Activated T-cell treated with anti-CD3 and anti-CD28 coated beads, Interleukin-2, amount 50 U/mL, for 24 hours (primary cell): Measurements from ENCODE around the gene BCOR.

Experiments used
- DNase-seq: peaks from one replicate; pipeline ENCODE4 v3.0.0-alpha.2; 2020
- H3K27ac Mint-ChIP-seq: 2 replicates; pipeline ENCODE4 v1.8.0; 2020; ENCODE audit warnings: mild to moderate bottlenecking, mixed read lengths
- H3K27me3 Mint-ChIP-seq: 2 replicates; pipeline ENCODE4 v1.8.0; 2020; ENCODE audit warnings: mixed read lengths
- H3K36me3 Mint-ChIP-seq: 2 replicates; pipeline ENCODE4 v1.8.0; 2020; ENCODE audit warnings: low read depth, mixed read lengths
- H3K4me1 Mint-ChIP-seq: 2 replicates; pipeline ENCODE4 v1.8.0; 2020; ENCODE audit warnings: low read depth, mixed read lengths
- H3K4me3 Mint-ChIP-seq: 2 replicates; pipeline ENCODE4 v1.8.0; 2020; ENCODE audit warnings: mild to moderate bottlenecking, moderate library complexity, mixed read lengths
- H3K9me3 Mint-ChIP-seq: 2 replicates; pipeline ENCODE4 v1.8.0; 2020; ENCODE audit warnings: mixed read lengths

BCOR gene

DNA sequence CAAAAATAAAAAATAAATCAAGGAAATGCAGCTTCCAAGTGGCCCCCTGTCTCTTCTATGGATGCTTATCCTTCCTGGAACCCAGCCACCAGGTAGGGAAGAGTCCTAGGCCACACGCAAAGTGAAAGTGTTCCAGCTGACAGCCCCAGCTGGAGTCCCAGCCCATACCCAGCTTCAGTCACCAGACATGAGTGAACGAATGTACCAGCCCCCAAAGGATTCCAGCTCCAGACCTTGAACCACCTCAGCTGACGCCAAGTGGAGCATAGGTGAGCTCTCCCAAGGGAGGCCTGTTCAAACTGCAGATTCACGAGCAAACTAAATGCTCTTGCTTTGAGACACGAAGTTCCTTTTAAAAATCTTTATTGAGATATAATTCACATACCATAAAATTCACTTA is 62.0 kb downstream of the BCOR start:
- Mint-ChIP-seq H3K9me3 (no peaks in the 10 kb centered on the region), H3K4me3 (no peak overlapping the region), H3K4me1 (peaks cover 5% of the 10 kb centered on the region), H3K27ac (no peak overlapping the region), H3K36me3 (no peaks in the 10 kb centered on the region), H3K27me3 (peaks cover 21% of the 10 kb centered on the region)
- DNase-seq, result no peak

- no peak for DNase-seq
- no peak overlapping the region for H3K27ac Mint-ChIP-seq
- no peaks in the 10 kb centered on the region for H3K36me3 Mint-ChIP-seq
- H3K4me1 Mint-ChIP-seq, result no peaks in the 10 kb centered on the region
- no peaks in the 10 kb centered on the region for H3K9me3 Mint-ChIP-seq
- H3K27me3 Mint-ChIP-seq, result peaks cover 18% of the 10 kb centered on the region
- H3K4me3 Mint-ChIP-seq, result no peak overlapping the region
Observed at GRCh38 chrX:40031911-40032310, 65.8 kb downstream of the BCOR start.

- Mint-ChIP-seq H3K27me3 (peaks cover 27% of the 10 kb centered on the region), H3K4me1 (no peaks in the 10 kb centered on the region), H3K27ac (no peak overlapping the region), H3K4me3 (no peak overlapping the region), H3K9me3 (no peaks in the 10 kb centered on the region), H3K36me3 (no peaks in the 10 kb centered on the region)
- DNase-seq, result no peak
Observed at GRCh38 chrX:40030205-40030604, 67.6 kb downstream of the BCOR start.

GRCh38 chrX:40022421-40022820 is 75.3 kb downstream of the BCOR start:
- Mint-ChIP-seq H3K9me3 (no peaks in the 10 kb centered on the region), H3K4me1 (peaks cover 17% of the 10 kb centered on the region), H3K36me3 (no peaks in the 10 kb centered on the region), H3K4me3 (no peak overlapping the region), H3K27me3 (peaks cover 18% of the 10 kb centered on the region), H3K27ac (peak overlapping the region; percentile 44)
- no peak for DNase-seq

- Mint-ChIP-seq H3K9me3 (peaks cover under 1% of the 10 kb centered on the region), H3K4me3 (no peak overlapping the region), H3K27me3 (peaks cover 17% of the 10 kb centered on the region), H3K36me3 (no peaks in the 10 kb centered on the region), H3K27ac (peak overlapping the region; percentile 44), H3K4me1 (peaks cover 17% of the 10 kb centered on the region)
- no peak for DNase-seq
Observed at GRCh38 chrX:40021647-40022046, 76.1 kb downstream of the BCOR start.

DNA sequence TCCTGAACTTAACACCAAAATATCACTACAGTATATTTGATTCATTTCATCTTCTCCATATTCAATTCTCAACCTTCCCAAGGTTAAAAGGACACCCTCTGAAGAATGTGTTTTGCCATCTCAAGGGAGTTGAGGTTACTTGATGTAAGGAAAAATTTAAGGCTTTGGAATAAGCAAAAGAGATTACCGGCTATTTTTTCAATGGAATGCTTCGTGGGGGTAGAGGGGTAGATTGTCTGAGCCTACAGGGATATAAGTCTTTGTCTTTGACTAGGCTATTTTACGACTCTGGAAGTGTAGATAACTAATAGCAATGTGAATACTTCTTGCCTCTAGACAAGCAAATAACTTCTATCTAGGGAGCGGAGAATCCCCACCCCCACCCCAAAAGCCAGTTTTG is 78.2 kb downstream of the BCOR start:
- Mint-ChIP-seq H3K27ac (no peak overlapping the region), H3K36me3 (no peaks in the 10 kb centered on the region), H3K27me3 (peaks cover 25% of the 10 kb centered on the region), H3K9me3 (peaks cover 13% of the 10 kb centered on the region), H3K4me3 (no peak overlapping the region), H3K4me1 (peaks cover 17% of the 10 kb centered on the region)
- DNase-seq, result no peak

DNA sequence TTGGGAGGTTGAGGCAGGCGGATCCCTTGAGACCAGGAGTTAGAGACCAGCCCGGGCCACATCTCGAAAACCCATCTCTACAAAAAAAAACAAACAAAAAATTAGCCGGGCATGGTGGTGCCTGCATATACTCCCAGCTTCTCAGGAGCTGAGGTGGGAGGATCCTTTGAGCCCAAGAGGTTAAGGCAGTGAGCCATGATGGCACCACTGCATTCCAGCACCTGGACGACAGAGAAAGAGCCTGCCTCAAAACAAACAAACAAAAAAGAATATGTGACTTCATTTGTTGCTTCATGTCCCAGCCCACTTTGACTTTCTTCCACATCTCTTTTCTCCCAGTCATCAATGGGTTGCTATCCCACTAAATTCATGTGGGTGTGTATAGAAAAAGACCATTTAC is 79.7 kb downstream of the BCOR start:
- peaks cover 13% of the 10 kb centered on the region for H3K9me3 Mint-ChIP-seq
- peaks cover 21% of the 10 kb centered on the region for H3K4me1 Mint-ChIP-seq
- H3K4me3 Mint-ChIP-seq, result no peak overlapping the region
- DNase-seq, result no peak
- no peaks in the 10 kb centered on the region for H3K36me3 Mint-ChIP-seq
- no peak overlapping the region for H3K27ac Mint-ChIP-seq
- H3K27me3 Mint-ChIP-seq, result peaks cover 25% of the 10 kb centered on the region

- Mint-ChIP-seq H3K4me3 (no peak overlapping the region), H3K27ac (no peak overlapping the region), H3K27me3 (peaks cover 35% of the 10 kb centered on the region), H3K9me3 (peaks cover 13% of the 10 kb centered on the region), H3K4me1 (peaks cover 18% of the 10 kb centered on the region), H3K36me3 (no peaks in the 10 kb centered on the region)
- DNase-seq, result no peak
Observed at GRCh38 chrX:40016749-40017148, 81.0 kb downstream of the BCOR start.

DNA sequence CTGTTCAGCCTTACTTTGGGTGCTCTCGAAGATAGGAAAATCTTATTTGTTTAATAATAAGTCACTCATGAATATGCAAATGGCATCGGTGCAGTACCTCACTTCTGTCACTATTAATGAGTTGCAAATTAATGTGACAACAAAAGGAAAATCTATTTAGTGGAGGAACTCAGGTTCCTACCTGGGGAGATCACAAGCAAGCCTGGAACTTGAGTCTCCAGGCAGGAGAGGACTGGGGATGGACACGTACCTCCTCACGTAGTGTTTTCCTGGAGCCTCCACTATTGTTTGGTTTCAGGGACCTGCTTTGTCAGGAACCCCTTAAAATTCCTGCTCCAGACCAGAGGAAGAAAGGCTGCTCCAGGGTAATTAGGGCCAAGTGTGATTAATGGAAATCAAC is 82.1 kb downstream of the BCOR start:
- Mint-ChIP-seq H3K36me3 (no peaks in the 10 kb centered on the region), H3K27me3 (peaks cover 45% of the 10 kb centered on the region), H3K27ac (no peak overlapping the region), H3K4me1 (peaks cover 19% of the 10 kb centered on the region), H3K4me3 (no peak overlapping the region), H3K9me3 (peaks cover 13% of the 10 kb centered on the region)
- no peak for DNase-seq

DNA sequence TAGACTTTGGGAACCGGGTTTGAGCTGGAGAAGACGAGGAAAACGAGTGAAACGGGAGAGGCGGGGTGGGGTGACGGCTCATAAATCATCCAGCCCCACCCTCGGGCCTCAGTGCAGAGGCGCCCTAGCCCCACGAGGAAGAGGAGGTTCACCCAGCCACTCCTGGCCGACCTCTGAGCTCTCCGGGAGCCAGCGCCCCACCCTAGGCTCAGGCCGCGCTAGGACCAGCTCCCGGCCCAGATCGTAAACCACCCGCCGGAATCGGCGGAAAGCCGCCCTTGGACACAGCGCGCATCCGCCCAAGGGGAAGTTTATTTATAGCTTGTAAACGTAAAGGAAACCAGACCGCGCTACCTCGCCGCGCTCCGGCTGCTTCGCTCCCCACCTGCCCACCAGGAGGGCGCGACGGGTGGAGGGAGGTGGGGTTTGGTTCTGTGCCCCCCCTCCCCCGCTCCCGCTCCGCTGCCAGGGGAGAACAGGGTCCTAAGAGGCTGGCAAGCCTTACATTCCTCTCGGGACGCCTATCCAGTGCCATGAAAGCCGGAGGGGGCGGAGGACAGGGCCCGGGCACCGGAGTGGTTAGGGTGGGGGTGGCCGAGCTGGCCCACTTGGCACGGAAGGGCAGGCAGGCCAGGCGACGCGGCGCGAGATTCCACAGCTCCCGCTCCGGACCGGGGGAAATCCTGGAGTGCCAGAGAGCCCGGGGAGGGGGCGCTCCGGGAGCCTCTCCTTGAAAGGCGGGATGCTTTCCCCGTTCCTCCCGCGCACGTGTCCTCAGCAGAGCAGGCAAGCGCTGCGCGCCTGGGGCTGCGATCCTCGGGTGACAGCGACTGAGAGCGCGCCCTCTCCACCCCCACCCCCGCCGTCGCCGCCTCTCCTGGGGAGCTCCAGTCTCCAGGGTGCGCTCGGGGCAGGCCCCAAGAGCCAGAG is 84.2 kb downstream of the BCOR start:
- Mint-ChIP-seq H3K4me3 (peak overlapping the region; percentile 69), H3K4me1 (peaks cover 34% of the 10 kb centered on the region), H3K27ac (peak overlapping the region; percentile 57), H3K9me3 (peaks cover 13% of the 10 kb centered on the region), H3K27me3 (peaks cover 67% of the 10 kb centered on the region), H3K36me3 (no peaks in the 10 kb centered on the region)
- DNase-seq, result peak; percentile 71

GRCh38 chrX:40012868-40013265 is 84.9 kb downstream of the BCOR start:
- no peaks in the 10 kb centered on the region for H3K36me3 Mint-ChIP-seq
- H3K27me3 Mint-ChIP-seq, result peaks cover 74% of the 10 kb centered on the region
- H3K4me3 Mint-ChIP-seq, result peak overlapping the region; percentile 69
- peaks cover 34% of the 10 kb centered on the region for H3K4me1 Mint-ChIP-seq
- no peak for DNase-seq
- peaks cover 13% of the 10 kb centered on the region for H3K9me3 Mint-ChIP-seq
- H3K27ac Mint-ChIP-seq, result no peak overlapping the region

DNA sequence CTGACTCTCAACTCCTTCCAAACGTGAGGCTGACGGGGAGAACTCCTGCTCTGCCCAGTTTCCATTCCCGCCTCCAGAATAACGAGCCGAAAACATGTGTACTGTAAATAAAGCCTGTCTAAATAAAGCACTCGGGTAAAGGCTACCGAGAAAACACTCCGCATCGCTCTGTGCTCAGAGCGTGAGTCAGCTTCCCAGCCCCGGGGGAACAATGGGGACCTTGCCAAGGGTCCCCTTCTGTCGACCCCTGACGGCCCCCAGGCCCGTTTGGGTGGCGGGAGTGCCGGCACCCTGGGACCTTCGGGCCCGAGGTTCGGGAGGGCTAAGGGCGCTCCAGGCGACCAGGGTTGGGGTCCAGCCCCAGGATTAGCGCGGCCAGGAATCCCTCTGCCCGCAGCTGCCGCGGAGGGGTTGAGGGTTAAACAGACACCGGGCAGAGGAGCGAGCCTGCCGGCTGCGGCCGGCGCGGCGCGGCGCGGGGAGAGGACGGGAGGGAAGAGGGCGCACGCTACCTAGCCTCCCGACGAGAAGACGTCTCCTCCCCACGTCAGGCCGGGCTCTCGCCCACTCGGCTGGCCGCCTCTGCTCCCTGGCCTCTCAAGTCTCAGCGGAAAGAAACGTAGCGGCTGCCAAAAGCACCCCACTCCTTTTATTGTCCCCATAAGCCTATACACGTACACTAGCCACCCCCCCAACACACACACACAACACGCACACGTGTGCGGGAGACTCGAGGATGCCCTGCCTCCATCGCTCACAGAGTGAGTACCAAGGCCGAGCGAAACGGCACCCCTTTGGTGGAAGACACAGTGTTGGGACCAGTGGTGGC is 85.5 kb downstream of the BCOR start:
- peaks cover 13% of the 10 kb centered on the region for H3K9me3 Mint-ChIP-seq
- peak; percentile 68 for DNase-seq
- H3K4me3 Mint-ChIP-seq, result peak overlapping the region; percentile 51
- peaks cover 76% of the 10 kb centered on the region for H3K27me3 Mint-ChIP-seq
- no peaks in the 10 kb centered on the region for H3K36me3 Mint-ChIP-seq
- no peak overlapping the region for H3K27ac Mint-ChIP-seq
- peaks cover 34% of the 10 kb centered on the region for H3K4me1 Mint-ChIP-seq

DNA sequence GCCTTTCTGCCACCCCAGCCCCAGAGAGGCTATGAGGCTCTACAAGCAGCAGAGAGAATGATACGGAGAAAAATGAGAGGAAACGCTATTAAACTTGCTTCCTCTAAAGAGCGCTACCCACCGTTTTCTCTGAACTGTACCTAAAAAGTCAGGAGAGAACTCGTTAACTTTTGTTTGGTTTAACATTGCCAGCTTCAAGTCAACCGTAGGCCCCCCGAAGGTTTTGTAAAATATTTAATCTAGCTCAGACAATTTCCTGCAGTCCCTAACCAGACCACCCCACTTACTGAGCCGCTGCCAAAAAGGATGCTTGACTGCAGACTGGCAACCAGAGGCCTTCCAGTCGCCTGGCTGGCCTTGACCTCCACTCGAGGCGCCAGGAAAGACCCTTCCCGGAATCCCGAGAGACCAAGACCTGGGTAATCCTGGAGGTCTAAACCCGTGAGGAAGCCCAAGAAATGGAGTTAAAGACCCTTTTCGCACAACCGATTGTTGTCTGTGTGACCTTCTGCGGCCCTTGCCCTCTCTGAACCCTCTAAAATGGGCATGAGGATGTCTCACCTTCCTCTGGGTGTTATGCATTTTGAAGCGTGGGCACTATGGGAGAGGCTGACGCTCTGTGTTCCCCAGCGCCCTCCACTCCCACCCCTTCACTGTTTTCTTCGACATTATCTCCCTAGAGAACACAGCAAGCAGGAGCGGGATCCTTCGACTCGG is 86.3 kb downstream of the BCOR start:
- Mint-ChIP-seq H3K27ac (no peak overlapping the region), H3K27me3 (peaks cover 80% of the 10 kb centered on the region), H3K9me3 (peaks cover 10% of the 10 kb centered on the region), H3K36me3 (no peaks in the 10 kb centered on the region), H3K4me1 (peaks cover 37% of the 10 kb centered on the region), H3K4me3 (no peak overlapping the region)
- no peak for DNase-seq

DNA sequence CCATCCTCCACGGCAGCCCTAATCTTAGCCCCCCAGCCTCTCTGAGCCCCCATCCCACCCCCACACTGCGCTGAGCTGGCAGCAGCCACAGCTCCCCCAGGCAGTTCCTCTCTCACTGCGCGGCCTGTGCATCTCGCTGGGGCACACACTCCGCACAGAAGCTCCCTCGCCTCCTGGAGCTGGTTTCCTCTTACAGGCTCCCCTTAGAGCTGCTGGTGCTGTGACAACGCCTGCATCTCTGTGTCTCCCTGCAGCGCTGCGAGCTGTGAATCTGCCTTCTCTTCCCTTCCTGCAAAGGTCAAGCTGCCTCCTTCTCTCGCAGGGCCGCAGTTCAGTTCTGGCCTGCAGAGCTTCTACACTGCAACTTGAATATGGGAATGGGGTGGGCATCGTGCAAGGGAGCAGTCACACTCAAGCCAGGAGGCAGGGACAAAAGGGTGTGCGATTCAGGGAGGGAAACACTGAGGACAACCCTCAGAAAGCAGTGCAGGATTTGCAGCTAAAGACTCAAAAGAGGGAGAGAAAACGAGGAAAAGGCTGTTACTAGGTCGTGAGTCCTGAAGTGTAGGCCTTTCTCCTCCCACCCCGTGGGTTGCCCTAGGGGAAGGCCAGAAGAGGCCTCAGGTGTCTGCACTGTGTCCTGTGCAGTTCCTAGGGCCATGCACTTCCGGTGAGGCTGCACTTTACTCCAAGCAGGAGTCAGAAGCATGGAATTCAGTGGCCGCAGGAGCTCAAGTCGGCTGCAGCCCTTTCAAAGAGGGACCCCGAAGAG is 87.0 kb downstream of the BCOR start:
- DNase-seq, result peak; percentile 39
- Mint-ChIP-seq H3K36me3 (no peaks in the 10 kb centered on the region), H3K9me3 (peaks cover 4% of the 10 kb centered on the region), H3K4me1 (peaks cover 40% of the 10 kb centered on the region), H3K27me3 (peaks cover 76% of the 10 kb centered on the region), H3K4me3 (no peak overlapping the region), H3K27ac (no peak overlapping the region)
